ENCODE data around the gene PTGDR. TPM values are rescaled to one million over a fixed set of nuclear protein-coding genes. Genes with fewer than 3 reads are reported as not detected.

The PTGDR gene
- 0.18 TPM in 1 of 2 replicates, not detected in the other for polyA plus RNA-seq

GRCh38 chr14:52267501-52268278, at the start of gene PTGDR:
Gene PTGDR, plus strand, starts transcription at chr14:52267698. Its CDS starts 117 bp downstream, at chr14:52267815.

GRCh38 chr14:52313903-52314594, 46.6 kb downstream of the PTGDR start, which contains the start of gene PTGER2:
Gene PTGER2, plus strand, starts transcription at chr14:52314312. Its CDS starts 237 bp downstream, at chr14:52314549.

Other genes starting within 250 kb of the PTGDR start
- gene NID2, start 198.6 kb upstream of the PTGDR start, polyA plus RNA-seq, result 0.69 TPM in 1 of 2 replicates, not detected in the other
- gene PTGER2, start 46.6 kb downstream of the PTGDR start, polyA plus RNA-seq, result not detected in 2 replicates